Esophagus squamous epithelium (tissue), 5 donors: Measurements from ENCODE around the gene GPC4. TPM values are rescaled to one million over a fixed set of nuclear protein-coding genes. Genes with fewer than 3 reads are reported as not detected.

ENCODE experiments used
- DNase-seq: peaks from one replicate; lab custom pipeline; 2025; lab: John Stamatoyannopoulos, UW
- H3K27ac ChIP-seq, 4 donors: fragments of 200-600 bp; sonication (generic); one replicate each; pipeline ENCODE4 v1.5.1; 2016 to 2019; ENCODE audit warnings: mild to moderate bottlenecking in 1 of 4
- H3K27me3 ChIP-seq, 4 donors: fragments of 200-600 bp; sonication (generic); 1 replicate in 3 of 4; 2 replicates in 1 of 4; pipeline versions ENCODE4 v1.5.1 to v1.6.0; 2017 to 2021; ENCODE audit warnings: antibody characterized with exemption in 1 of 4
- H3K36me3 ChIP-seq, 3 donors: fragments of 200-600 bp; sonication (generic); one replicate each; pipeline ENCODE4 v1.5.1; 2016 to 2019
- H3K4me1 ChIP-seq, 3 donors: fragments of 200-600 bp; sonication (generic); one replicate each; pipeline ENCODE4 v1.5.1; 2017 to 2019
- H3K4me3 ChIP-seq, 4 donors: fragments of 200-600 bp; sonication (generic); 1 replicate in 3 of 4; 2 replicates in 1 of 4; pipeline ENCODE4 v1.5.1; 2016 to 2019; ENCODE audit warnings: mild to moderate bottlenecking in 2 of 4, moderate library complexity in 1 of 4
- H3K9me3 ChIP-seq, 3 donors: fragments of 200-600 bp; sonication (generic); one replicate each; pipeline ENCODE4 v1.5.1; 2016 to 2019
- CTCF ChIP-seq, 6 experiments: fragments of 450-650 bp in 4 of 6; fragments of 200-600 bp in 2 of 6; sonication (generic) in 2 of 6; IDR thresholded peaks; one replicate each; pipeline ENCODE4 v1.5.1; 2016 to 2019; ENCODE audit warnings: antibody characterized with exemption in 6 of 6, mild to moderate bottlenecking in 4 of 6, moderate library complexity in 4 of 6
- POLR2A ChIP-seq, 4 donors: fragments of 450-650 bp; IDR thresholded peaks; one replicate each; pipeline ENCODE4 v1.6.1; 2017; ENCODE audit warnings: antibody characterized with exemption in 4 of 4, mild to moderate bottlenecking in 4 of 4, moderate library complexity in 3 of 4
- WGBS, 2 donors: methylation state at CpG; one replicate each; pipeline ENCODE4 v1.1.5; 2018; 5-methylcytosine and 5-hydroxymethylcytosine counted together
- intact Hi-C: fragments of 100-400 bp; cut with DNase I; formaldehyde crosslinking; loops from one replicate; pipeline ENCODE4 v1.15.0; 2022
- total RNA-seq, 4 donors: library from RNA; depleted of rRNA; stranded (reverse); fragments of >200 nt; gene quantifications; one replicate each; pipeline ENCODE4 v1.1.0, GENCODE V29; 2016
- donor health status: DM: yes; HTN: yes; CAD: no.

Gene GPC4
- total RNA-seq, 4 donors from 2014 or later: 1.3 to 8.2 (median 3.1) TPM

- Histone ChIP-seq H3K27me3 (peaks cover 0 to 36% (median 0%) of the 10 kb centered on the region in 4 donors), H3K4me3 (no peak overlapping the region), H3K36me3 (no peaks in the 10 kb centered on the region), H3K27ac (no peak overlapping the region), H3K9me3 (no peaks in the 10 kb centered on the region), H3K4me1 (peaks cover 0 to 24% (median 0%) of the 10 kb centered on the region in 3 donors)
- no peak for DNase-seq
- intact Hi-C loops: no loop called here
- TF ChIP-seq POLR2A (IDR thresholded peaks at IDR 0.05): no peak
- no peak for TF ChIP-seq CTCF (IDR thresholded peaks at IDR 0.05)
- 45 to 52% methylated on average over 4 to 6 of the region's 6 CpGs for WGBS, 2 donors
Observed at GRCh38 chrX:133417364-133417763, 2.1 kb upstream of the GPC4 start.

- TF ChIP-seq POLR2A (IDR thresholded peaks at IDR 0.05) (no peak), CTCF (IDR thresholded peaks at IDR 0.05) (no peak)
- Histone ChIP-seq H3K4me1 (peaks cover 0 to 24% (median 0%) of the 10 kb centered on the region in 3 donors), H3K4me3 (peak overlapping the region; percentile 38 to 75 (median 56)), H3K36me3 (no peaks in the 10 kb centered on the region), H3K27me3 (peaks cover 0 to 36% (median 0%) of the 10 kb centered on the region in 4 donors), H3K27ac (peak overlapping the region; percentile 31 to 83 (median 70)), H3K9me3 (no peaks in the 10 kb centered on the region)
- 0 to 56% methylated on average over 11 to 16 of the region's 93 CpGs for WGBS, 2 donors
- DNase-seq: no peak
- intact Hi-C loops: no loop called here
Observed at GRCh38 chrX:133414406-133415275, 648 bp downstream of the GPC4 start.

GRCh38 chrX:133413218-133413925 lies 1.9 kb downstream of the GPC4 start:
- Histone ChIP-seq H3K9me3 (no peaks in the 10 kb centered on the region), H3K27ac (peak overlapping the region in 3 of 4 donors; percentile 9 to 83 (median 51)), H3K4me1 (peaks cover 0 to 24% (median 0%) of the 10 kb centered on the region in 3 donors), H3K4me3 (peak overlapping the region; percentile 38 to 75 (median 56)), H3K36me3 (no peaks in the 10 kb centered on the region), H3K27me3 (peaks cover 0 to 36% (median 0%) of the 10 kb centered on the region in 4 donors)
- intact Hi-C loops: no loop called here
- WGBS, 2 donors: 33 to 55% methylated on average over 4 to 20 of the region's 38 CpGs
- DNase-seq: no peak
- TF ChIP-seq POLR2A (IDR thresholded peaks at IDR 0.05) (no peak), CTCF (IDR thresholded peaks at IDR 0.05) (no peak)

GRCh38 chrX:133412665-133413064 lies 2.6 kb downstream of the GPC4 start:
- TF ChIP-seq CTCF (IDR thresholded peaks at IDR 0.05) (no peak), POLR2A (IDR thresholded peaks at IDR 0.05) (no peak)
- H3K27me3 ChIP-seq: peaks cover 0 to 36% (median 0%) of the 10 kb centered on the region in 4 donors

More at GRCh38 chrX:133412665-133413064, 2.6 kb downstream of the GPC4 start:
- H3K9me3 ChIP-seq: no peaks in the 10 kb centered on the region
- no peaks in the 10 kb centered on the region for H3K36me3 ChIP-seq
- intact Hi-C loops: no loop called here
- H3K4me3 ChIP-seq: peak overlapping the region in 3 of 4 donors; percentile 54 to 75 (median 59)
- peak overlapping the region in 3 of 4 donors; percentile 1 to 83 (median 21) for H3K27ac ChIP-seq
- peaks cover 0 to 24% (median 0%) of the 10 kb centered on the region in 3 donors for H3K4me1 ChIP-seq
- 72% methylated on average over 4 of the region's 5 CpGs; no CpG with 5 or more reads in 1 of the 2 donors for WGBS, 2 donors
- DNase-seq: no peak
